Natural killer cell treated with Interleukin-12 subunit alpha and Interleukin-12 subunit beta and Interleukin-15 and Interleukin-18, amount 100 ng/mL, for 72 hours (primary cell): ENCODE data around the gene PALLD. TPM values are rescaled to one million over a fixed set of nuclear protein-coding genes. Genes with fewer than 3 reads are reported as not detected.
A peak's percentile ranks its signal among the peaks of the same experiment; 100 is the strongest.
"Not testable (repeated sequence)": the region's sequence is repeated elsewhere in the genome, so short reads cannot be mapped to it uniquely, and the experiment has no call there.

Source experiments
- ATAC-seq, 2 donors: fragments of 150-1000 bp; cut with Tn5 transposase in 1 of 2; sonication (Bioruptor Pico), chemical (Tn5 transposase) in 1 of 2; 2 replicates each; pipeline ENCODE4 v1.10.0; 2021
- DNase-seq: peaks from one replicate; pipeline ENCODE4 v3.0.0; 2022; ENCODE audit warnings: low spot score
- H3K27ac Mint-ChIP-seq, 2 donors: 1 replicate in 1 of 2; 2 replicates in 1 of 2; pipeline ENCODE4 v1.8.0; 2022; ENCODE audit warnings: mixed read lengths in 2 of 2, mild to moderate bottlenecking in 1 of 2, moderate library complexity in 1 of 2
- H3K27me3 Mint-ChIP-seq, 2 donors: 1 replicate in 1 of 2; 2 replicates in 1 of 2; pipeline ENCODE4 v1.8.0; 2022; ENCODE audit warnings: mixed read lengths in 2 of 2
- H3K36me3 Mint-ChIP-seq: one replicate; pipeline ENCODE4 v1.8.0; 2022; ENCODE audit warnings: mixed read lengths
- H3K4me1 Mint-ChIP-seq, 2 donors: 1 replicate in 1 of 2; 2 replicates in 1 of 2; pipeline ENCODE4 v1.8.0; 2022; ENCODE audit warnings: low read depth in 2 of 2, mixed read lengths in 2 of 2, mild to moderate bottlenecking in 1 of 2
- H3K4me3 Mint-ChIP-seq: one replicate; pipeline ENCODE4 v1.8.0; 2022; ENCODE audit warnings: mixed read lengths
- H3K9me3 Mint-ChIP-seq: 2 replicates; pipeline ENCODE4 v1.8.0; 2022; ENCODE audit warnings: mixed read lengths
- total RNA-seq, 2 donors: library from RNA; stranded (reverse); gene quantifications; one replicate each; pipeline ENCODE4 v1.2.3, GENCODE V29; 2022

Gene PALLD
- total RNA-seq, 2 donors from 2014 or later, result 0.52 to 11.0 TPM

DNA sequence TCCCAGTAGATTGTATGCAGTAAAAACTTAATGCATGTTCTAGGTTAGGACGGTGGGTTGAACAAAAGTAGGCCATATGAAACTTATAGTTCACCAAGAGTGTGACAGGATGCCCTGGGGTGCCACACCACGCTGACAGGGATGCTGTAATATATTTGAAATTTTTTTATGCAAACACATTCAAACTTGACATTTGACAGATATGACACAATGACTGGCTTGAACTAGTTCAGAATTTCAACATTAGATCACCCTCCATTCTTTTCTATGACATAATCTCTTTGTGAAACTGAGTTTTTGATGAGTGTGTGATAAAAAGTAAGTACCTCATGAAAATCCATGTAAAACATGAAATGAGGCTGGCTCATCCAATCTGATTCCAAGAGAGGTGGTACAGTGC lies 198.4 kb downstream of the PALLD start:
- Mint-ChIP-seq H3K36me3 (no peaks in the 10 kb centered on the region), H3K27ac (no peak overlapping the region), H3K27me3 (peaks cover 9 to 38% of the 10 kb centered on the region in 2 donors)

DNA sequence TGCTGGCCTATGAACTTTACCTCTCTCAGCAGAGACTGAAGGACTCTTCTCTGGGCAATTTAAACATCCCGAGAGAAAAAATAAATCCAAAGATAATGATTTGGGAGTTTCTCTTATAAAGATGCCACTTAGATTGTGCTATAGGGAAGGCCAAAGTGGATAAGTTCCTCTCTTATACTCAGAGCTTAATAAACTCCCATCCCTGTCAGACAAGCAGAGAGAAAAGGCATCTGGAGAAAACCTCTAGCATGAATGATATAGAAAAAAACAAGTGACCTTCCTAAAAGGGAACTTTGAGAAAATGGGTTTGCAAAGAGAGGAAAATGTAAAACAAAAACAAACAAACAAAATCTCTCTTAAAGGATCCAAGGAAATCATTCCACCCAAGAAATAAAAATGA lies 199.4 kb downstream of the PALLD start:
- Mint-ChIP-seq H3K4me3 (no peak overlapping the region), H3K27me3 (peaks cover 9 to 34% of the 10 kb centered on the region in 2 donors), H3K4me1 (no peaks in the 10 kb centered on the region), H3K36me3 (no peaks in the 10 kb centered on the region), H3K27ac (no peak overlapping the region), H3K9me3 (no peaks in the 10 kb centered on the region)
- DNase-seq, result no peak
- ATAC-seq, result no peak

More for the DNA sequence above, 198.4 kb downstream of the PALLD start:
- DNase-seq, result no peak
- no peak overlapping the region for H3K4me3 Mint-ChIP-seq
- ATAC-seq, result no peak
- no peaks in the 10 kb centered on the region for H3K4me1 Mint-ChIP-seq
- no peaks in the 10 kb centered on the region for H3K9me3 Mint-ChIP-seq

DNA sequence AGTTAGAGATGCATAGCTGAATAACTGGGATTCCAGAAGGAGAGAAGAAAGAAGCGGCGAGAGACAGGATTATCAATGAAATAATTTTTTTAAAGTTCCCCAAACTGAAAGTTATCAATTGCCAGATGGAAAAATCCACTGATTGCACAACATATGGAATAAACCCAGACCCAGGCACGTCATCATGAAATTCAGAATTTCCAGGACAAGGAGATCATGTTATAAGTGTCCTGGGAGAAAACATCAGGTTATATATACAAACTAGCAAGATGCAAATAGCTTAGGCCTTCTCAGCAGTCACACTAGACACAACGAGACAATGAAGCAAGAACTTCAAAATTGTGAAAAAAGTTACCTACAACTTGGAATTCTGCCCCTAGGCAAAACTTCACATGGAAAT lies 200.0 kb downstream of the PALLD start:
- H3K4me1 Mint-ChIP-seq, result no peaks in the 10 kb centered on the region

DNA sequence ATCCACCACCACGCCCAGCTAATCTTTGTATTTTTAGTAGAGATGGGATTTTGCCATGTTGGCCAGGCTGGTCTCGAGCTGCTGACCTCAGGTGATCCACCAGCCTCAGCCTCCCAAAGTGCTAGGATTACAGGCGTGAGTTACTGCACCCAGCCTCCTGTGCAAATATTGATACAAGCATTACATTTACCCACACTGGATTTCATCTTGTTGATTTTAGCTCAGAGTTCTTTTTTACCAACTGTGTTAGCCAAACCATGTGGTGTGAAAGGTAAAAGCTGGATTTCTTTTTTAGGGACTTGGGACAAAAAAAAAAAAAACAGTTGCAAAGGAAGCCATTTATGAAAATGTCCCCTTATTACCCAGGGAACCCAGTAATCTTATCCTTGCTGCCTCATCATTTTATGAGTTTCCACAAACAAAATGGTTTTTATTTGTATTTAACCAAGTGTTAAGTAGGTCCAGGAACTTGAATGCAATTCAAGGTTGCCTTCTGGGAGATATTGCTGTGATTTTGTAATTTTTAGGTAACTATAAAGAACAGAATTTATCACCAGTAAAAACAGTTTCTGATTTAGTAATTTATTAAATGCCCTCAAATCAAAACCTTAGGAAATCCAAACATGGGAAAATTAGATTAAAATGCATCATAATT lies 202.5 kb downstream of the PALLD start:
- peaks cover 3 to 21% of the 10 kb centered on the region in 2 donors for H3K27me3 Mint-ChIP-seq
- no peak overlapping the region for H3K27ac Mint-ChIP-seq
- H3K9me3 Mint-ChIP-seq, result no peaks in the 10 kb centered on the region
- no peak for ATAC-seq
- no peak for DNase-seq
- no peak overlapping the region for H3K4me3 Mint-ChIP-seq
- no peaks in the 10 kb centered on the region for H3K4me1 Mint-ChIP-seq
- H3K36me3 Mint-ChIP-seq, result no peaks in the 10 kb centered on the region

More for the DNA sequence above, 200.0 kb downstream of the PALLD start:
- Mint-ChIP-seq H3K27ac (no peak overlapping the region), H3K9me3 (no peaks in the 10 kb centered on the region), H3K27me3 (peaks cover 9 to 34% of the 10 kb centered on the region in 2 donors), H3K4me3 (no peak overlapping the region), H3K36me3 (no peaks in the 10 kb centered on the region)
- ATAC-seq (no peak), DNase-seq (no peak)

DNA sequence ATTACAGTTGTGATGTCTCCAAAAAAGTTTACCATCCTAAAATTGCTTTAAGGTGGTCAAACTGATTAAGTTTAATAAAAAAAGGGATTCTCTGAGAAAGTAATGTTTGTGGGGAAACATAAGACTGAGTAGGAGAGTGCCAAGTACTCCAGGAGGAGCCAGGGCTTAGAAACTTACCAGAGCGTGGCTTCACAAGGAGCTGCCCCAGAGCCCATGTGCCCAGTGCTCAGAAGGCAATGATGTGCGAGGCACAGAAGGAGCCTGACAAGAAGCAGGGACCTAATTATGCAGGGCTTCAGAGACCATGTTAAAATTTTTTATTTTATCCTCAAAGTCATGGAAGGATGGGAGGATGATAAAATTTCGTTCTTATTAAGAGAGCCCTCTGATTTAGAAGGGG lies 204.2 kb downstream of the PALLD start:
- Mint-ChIP-seq H3K4me1 (no peaks in the 10 kb centered on the region), H3K4me3 (no peak overlapping the region), H3K27me3 (peaks cover 3 to 12% of the 10 kb centered on the region in 2 donors), H3K36me3 (no peaks in the 10 kb centered on the region), H3K27ac (no peak overlapping the region), H3K9me3 (no peaks in the 10 kb centered on the region)
- ATAC-seq, result no peak
- no peak for DNase-seq

DNA sequence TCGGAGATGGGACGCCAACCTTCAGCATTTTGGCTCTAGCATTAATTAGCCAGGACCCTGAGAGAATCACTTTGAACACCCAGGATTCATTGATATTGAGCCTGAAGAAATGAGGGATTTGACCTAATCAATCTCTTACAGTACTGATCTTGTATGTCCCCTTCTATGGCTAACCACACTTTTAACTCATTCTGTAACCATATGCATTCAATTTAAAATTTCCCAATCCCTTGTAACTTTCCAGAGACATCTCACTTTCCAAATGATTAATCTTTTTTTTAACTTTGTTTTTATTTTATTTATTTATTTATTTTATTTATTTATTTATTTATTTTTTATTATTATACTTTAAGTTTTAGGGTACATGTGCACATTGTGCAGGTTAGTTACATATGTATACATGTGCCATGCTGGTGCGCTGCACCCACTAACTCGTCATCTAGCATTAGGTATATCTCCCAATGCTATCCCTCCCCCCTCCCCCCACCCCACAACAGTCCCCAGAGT lies 205.8 kb downstream of the PALLD start:
- H3K27me3 Mint-ChIP-seq, H3K27ac Mint-ChIP-seq, DNase-seq, ATAC-seq, H3K4me1 Mint-ChIP-seq, H3K36me3 Mint-ChIP-seq, H3K9me3 Mint-ChIP-seq, H3K4me3 Mint-ChIP-seq: not testable (repeated sequence)

DNA sequence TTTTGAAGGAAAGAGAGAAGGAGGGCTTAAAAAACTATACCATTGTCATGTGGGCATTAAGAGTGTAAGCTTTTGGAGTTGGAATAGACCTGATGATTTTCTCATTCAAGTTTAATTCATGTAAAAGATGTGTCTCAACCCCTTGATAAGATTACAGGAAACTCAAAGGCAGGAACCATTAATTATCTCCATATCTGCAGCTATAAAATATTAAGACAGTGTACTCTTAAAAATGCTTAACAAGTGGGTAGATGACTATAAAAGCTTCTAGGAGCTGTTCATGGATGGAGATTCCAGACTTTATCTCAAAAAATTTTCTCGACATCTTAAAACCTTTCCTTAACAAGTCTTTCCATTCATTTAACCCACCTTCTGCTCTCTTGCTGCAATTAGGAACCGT lies 208.3 kb downstream of the PALLD start:
- DNase-seq (no peak), ATAC-seq (no peak)
- Mint-ChIP-seq H3K4me1 (peaks cover 0 to under 1% of the 10 kb centered on the region in 2 donors), H3K9me3 (no peaks in the 10 kb centered on the region), H3K36me3 (no peaks in the 10 kb centered on the region), H3K27ac (no peak overlapping the region), H3K27me3 (no peaks in the 10 kb centered on the region), H3K4me3 (no peak overlapping the region)

DNA sequence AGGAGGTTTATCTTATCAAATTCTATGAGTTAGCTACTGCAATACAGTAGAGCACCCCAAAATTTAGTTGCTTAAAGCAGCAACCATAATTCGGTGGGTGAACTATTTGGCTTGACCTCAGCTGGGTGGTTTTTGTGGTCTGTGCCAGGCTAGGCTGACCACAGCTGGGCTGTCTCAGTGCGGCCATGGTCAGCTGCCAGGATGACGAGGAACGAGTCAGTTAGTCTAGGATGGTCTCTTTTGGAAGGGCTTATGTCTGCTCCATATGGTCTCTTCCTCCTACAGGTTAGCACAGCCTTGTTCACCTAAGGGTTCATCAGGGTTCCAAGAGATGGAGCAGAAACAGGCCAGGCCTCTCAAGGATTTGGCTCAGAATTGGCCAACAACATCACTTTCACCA lies 210.4 kb downstream of the PALLD start:
- H3K4me3 Mint-ChIP-seq, result no peak overlapping the region
- no peaks in the 10 kb centered on the region for H3K36me3 Mint-ChIP-seq
- H3K9me3 Mint-ChIP-seq, result no peaks in the 10 kb centered on the region
- ATAC-seq (no peak), DNase-seq (no peak)
- no peak overlapping the region for H3K27ac Mint-ChIP-seq
- no peaks in the 10 kb centered on the region for H3K27me3 Mint-ChIP-seq
- peaks cover 11 to 17% of the 10 kb centered on the region in 2 donors for H3K4me1 Mint-ChIP-seq

DNA sequence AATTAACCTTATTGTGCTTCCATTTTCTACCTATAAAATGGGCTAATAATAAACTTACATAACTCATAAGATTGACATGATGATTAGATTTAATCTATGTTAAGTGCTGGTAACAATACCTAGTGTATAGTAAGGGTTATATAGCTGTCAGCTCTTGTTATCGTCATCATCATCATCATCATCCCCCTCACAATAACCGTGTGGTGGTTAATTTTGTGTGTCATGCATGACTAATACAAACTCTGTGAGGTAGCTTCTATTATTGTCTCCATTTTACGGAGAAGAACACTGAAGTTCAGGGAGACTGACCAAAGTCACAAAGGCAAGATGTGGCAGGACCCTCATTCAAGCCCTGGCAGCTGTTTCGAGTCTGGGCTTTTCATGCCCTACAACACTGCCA lies 211.3 kb downstream of the PALLD start:
- H3K4me1 Mint-ChIP-seq, result peaks cover 12 to 18% of the 10 kb centered on the region in 2 donors
- no peak overlapping the region for H3K27ac Mint-ChIP-seq
- no peaks in the 10 kb centered on the region for H3K36me3 Mint-ChIP-seq
- no peak for DNase-seq
- no peaks in the 10 kb centered on the region for H3K27me3 Mint-ChIP-seq
- H3K9me3 Mint-ChIP-seq, result no peaks in the 10 kb centered on the region
- no peak overlapping the region for H3K4me3 Mint-ChIP-seq
- ATAC-seq, result no peak

DNA sequence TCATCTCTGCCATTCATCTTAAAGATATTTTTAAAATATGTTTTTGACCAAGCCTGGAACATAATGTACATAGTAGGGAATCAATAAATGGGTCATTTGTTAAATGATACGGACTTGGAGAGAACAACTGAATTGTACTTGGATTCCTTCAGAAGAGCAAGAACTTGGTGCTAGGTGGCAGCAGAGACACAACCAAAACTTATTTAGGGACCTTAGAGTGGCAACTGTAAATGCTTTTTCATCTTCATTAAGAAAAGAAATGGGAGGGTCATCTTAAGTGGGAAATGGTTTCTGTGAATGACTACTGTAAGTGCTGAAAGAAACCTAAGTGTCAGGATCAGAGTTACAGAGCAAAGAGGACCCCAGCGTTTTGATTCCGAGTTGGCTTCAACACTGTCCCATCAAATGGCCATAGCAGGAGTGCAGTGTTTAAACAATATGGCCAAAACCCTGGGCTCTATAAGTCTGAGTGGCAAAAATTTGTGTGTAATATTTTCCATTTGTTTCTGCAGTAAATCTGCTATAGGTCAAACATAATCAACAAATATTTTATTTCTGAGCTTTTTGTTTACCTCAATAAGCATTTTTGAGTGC lies 213.6 kb downstream of the PALLD start:
- Mint-ChIP-seq H3K4me3 (peak overlapping the region; percentile 30), H3K27ac (no peak overlapping the region), H3K27me3 (no peaks in the 10 kb centered on the region), H3K9me3 (no peaks in the 10 kb centered on the region), H3K4me1 (peaks cover 14 to 18% of the 10 kb centered on the region in 2 donors), H3K36me3 (no peaks in the 10 kb centered on the region)
- ATAC-seq (no peak), DNase-seq (no peak)

DNA sequence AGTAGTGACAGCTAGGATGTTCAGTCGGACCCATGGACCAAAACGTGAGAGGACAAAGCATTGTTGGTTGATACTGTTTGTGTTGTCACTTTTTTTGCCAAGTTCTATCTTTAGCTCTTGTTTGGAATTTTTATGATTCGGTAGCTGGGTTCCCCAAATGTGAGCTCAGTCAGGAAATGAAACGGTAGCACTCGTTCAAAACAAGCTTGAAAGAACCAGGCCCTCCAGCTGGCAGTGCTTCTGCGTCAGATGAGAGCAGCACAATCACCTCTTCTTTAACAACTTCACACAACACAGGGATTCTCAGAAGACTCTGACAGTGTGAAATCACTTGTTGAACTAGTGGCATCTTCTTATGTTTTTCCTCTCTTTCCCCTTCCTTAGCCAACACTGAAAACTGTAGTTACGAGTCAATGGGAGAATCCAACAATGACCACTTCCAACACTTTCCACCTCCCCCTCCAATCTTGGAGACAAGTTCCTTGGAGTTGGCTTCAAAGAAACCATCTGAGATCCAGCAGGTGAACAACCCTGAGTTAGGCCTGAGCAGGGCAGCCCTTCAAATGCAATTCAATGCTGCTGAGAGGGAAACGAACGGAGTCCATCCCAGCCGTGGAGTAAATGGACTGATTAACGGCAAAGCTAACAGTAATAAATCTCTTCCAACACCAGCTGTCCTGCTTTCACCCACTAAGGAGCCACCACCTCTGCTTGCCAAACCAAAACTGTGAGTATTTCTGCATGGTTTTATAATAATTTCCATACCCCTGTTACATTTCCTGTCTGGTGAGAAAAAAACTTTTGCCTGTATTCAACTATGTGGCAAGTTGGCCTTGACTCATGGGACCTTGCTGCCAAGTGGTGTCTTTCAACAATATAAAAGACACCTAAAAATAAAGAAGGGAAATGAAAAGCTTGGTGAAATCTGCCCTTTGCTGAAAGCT lies 214.6 kb downstream of the PALLD start:
- Mint-ChIP-seq H3K27ac (peak overlapping the region; percentile 75 to 77), H3K27me3 (no peaks in the 10 kb centered on the region), H3K9me3 (no peaks in the 10 kb centered on the region)

DNA sequence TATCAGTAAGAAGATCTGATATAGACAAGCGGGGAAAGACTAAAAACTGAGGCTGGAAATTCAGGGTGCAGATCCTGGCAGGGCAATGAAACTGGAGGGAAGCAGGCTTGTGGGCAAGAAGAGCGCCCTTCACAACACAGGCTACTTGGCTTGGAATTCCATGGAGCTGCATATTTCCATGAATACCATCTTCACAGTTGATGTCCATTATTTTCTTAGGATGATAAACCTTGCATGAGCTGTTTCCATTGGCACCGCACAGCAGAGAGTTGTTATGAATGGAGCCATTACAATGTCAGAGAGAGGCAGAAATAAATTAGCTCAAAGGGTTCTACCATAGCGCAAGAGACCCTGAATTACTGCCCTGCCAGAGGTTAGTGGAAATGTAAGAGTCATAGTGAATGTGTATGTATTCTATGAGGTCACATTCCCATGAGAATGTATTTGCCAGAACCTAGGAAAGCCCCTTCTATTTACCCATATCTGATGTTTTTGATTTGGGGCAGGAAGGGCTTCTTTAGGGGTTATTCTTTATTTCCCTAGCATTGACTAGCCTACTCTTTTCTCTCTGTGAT lies 215.6 kb downstream of the PALLD start:
- no peaks in the 10 kb centered on the region for H3K36me3 Mint-ChIP-seq
- peak overlapping the region; percentile 75 to 77 for H3K27ac Mint-ChIP-seq
- peak overlapping the region; percentile 53 for H3K4me3 Mint-ChIP-seq
- H3K4me1 Mint-ChIP-seq, result peaks cover 14 to 19% of the 10 kb centered on the region in 2 donors
- H3K9me3 Mint-ChIP-seq, result no peaks in the 10 kb centered on the region
- no peaks in the 10 kb centered on the region for H3K27me3 Mint-ChIP-seq
- ATAC-seq (no peak), DNase-seq (no peak)

More for the DNA sequence above, 214.6 kb downstream of the PALLD start:
- H3K4me3 Mint-ChIP-seq, result peak overlapping the region; percentile 53
- H3K36me3 Mint-ChIP-seq, result no peaks in the 10 kb centered on the region
- no peak for DNase-seq
- peak; percentile 49 to 60 for ATAC-seq
- peaks cover 14 to 18% of the 10 kb centered on the region in 2 donors for H3K4me1 Mint-ChIP-seq

DNA sequence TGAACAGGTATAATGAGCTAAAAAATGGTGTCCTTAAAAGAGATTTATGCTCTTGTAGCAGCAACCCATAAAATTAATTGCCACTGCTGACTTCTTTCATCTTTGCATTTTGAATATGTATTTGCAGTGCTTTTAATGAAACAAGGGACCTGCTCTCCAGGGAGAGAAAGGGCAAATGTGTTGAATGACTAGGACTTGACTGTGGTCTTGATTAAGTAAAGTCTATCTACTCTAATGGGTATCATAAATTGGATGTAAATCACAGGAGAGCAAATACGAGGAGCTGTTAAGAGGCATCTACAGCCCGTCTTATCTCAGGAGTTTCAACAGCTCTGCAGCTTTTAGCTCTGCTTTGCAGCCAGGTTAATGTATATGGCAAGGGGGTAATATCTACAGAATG lies 216.4 kb downstream of the PALLD start:
- DNase-seq (no peak), ATAC-seq (no peak)
- peaks cover 14 to 26% of the 10 kb centered on the region in 2 donors for H3K4me1 Mint-ChIP-seq
- no peak overlapping the region for H3K27ac Mint-ChIP-seq
- no peak overlapping the region for H3K4me3 Mint-ChIP-seq
- H3K27me3 Mint-ChIP-seq, result no peaks in the 10 kb centered on the region
- H3K36me3 Mint-ChIP-seq, result no peaks in the 10 kb centered on the region
- H3K9me3 Mint-ChIP-seq, result no peaks in the 10 kb centered on the region
